GM13977 (cell line): Measurements from ENCODE around the gene SRP72.
"Not testable (repeated sequence)": the region's sequence is repeated elsewhere in the genome, so short reads cannot be mapped to it uniquely, and the experiment has no call there.

Experiments used
- DNase-seq: peaks from one replicate; pipeline ENCODE4 v3.0.0; 2012; ENCODE audit warnings: low spot score
- in situ Hi-C: fragments of 300-500 bp; cut with MboI; formaldehyde crosslinking; loops from one replicate; pipeline ENCODE4 v1.12.0; 2022; ENCODE audit warnings: low sequenced_read_pairs, low pct_unique_long_range_greater_than_20kb, mixed read lengths, inconsistent platforms; ENCODE audit not compliant: unreplicated experiment
- TF ChIP-seq, protein P1 (sequence below): IDR thresholded peaks from 2 replicates; pipeline ENCODE4 v1.5.1; 2012; ENCODE audit warnings: mild to moderate bottlenecking, control low read depth; ENCODE audit not compliant: insufficient read depth; ENCODE audit errors: extremely low read depth, missing control alignments

The SRP72 gene

DNA sequence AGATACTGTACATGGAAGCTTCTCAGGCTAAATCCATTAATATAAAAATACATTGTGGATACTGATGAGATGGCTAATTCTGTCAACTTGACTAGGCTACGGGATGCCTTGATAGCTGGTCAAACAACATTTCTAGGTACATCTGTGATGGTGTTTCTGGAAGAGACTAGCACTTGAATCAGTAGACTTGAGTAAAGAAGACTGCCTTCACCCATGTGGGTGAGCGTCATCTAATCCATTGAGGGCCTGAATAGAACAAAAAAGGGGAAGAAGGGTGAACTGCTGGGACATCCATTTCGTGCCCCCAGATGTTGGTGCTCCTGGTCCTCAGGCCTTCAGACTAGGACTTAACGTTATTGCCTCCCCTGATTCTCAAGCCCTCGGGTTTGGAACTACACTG, 3.7 kb upstream of the SRP72 start:
- TF ChIP-seq, protein P1, sequence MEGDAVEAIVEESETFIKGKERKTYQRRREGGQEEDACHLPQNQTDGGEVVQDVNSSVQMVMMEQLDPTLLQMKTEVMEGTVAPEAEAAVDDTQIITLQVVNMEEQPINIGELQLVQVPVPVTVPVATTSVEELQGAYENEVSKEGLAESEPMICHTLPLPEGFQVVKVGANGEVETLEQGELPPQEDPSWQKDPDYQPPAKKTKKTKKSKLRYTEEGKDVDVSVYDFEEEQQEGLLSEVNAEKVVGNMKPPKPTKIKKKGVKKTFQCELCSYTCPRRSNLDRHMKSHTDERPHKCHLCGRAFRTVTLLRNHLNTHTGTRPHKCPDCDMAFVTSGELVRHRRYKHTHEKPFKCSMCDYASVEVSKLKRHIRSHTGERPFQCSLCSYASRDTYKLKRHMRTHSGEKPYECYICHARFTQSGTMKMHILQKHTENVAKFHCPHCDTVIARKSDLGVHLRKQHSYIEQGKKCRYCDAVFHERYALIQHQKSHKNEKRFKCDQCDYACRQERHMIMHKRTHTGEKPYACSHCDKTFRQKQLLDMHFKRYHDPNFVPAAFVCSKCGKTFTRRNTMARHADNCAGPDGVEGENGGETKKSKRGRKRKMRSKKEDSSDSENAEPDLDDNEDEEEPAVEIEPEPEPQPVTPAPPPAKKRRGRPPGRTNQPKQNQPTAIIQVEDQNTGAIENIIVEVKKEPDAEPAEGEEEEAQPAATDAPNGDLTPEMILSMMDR, result no peak
- in situ Hi-C loops, result no loop called here
- no peak for DNase-seq

DNA sequence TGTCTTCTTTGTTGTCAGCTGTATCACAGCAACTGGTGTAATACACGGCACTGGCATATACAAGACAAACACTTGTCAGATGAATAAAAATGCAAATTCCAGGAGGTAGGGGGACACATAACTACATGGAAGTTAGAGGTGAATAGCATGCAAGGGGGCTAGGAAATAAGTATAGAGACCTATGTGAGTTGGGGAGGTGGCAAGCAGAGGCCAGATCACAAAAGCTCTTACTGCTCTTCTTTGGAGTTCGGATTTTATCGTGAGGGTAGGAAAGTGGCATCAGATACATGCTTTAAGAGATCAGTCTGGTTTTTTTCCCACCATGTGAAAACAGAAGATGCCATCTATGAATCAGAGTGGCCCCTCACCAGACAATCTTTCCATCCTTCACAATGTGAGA, 2.8 kb upstream of the SRP72 start:
- in situ Hi-C loops, result no loop called here
- TF ChIP-seq, protein P1, result no peak
- no peak for DNase-seq

DNA sequence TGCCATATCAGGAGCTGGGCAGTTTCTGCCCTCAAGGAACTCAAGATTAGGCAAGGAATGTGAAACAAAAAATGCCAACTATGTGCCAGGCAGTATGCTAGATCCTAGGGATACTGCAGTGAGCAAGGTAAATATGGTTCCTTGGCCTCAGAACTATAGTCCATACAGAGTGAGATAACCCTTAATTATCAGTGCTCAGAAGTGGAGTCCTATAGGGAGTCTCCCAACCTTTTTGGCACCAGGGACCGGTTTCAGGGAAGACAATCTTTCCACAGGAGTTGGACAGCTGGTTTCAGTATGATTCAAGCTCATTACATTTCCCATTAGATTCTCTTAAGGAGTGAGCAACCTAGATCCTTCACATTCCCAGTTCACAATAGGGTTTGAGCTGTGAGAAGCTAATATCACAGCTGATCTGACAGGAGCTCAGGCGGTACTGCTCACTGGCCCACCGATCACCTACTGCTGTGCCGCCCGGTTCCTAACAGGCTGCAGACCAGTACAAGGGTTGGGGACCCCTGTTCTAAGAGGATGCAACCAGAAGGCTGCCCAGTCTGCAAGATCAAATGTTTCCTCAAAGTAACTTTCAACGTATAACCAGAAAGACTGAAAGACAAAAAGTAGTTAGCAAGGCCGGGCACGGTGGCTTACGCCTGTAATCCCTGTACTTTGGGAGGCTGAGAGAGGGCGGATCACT, 1.7 kb upstream of the SRP72 start:
- no peak for DNase-seq
- TF ChIP-seq, protein P1, result no peak
- in situ Hi-C loops, result no loop called here

DNA sequence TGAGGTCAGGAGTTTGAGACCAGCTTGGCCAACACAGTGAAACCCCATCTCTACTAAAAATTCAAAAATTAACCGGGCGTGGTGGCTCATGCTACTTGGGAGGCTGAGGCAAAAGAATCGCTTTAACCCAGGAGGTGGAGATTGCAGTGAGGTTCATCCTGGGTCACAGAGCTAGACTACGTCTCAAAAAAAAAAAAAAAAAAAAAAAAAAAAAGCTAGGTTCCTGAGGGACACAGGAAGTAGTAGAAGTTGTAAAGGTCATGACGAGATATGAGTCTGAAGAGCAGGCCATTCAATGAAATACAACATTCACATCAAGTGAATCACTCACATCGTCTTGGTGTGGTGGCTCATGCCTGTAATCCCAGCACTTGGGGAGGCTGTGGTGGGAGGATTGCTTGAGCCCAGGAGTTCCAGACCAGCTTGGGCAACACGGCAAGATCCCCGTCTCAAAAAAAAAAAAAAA, 1.1 kb upstream of the SRP72 start:
- peak; percentile 31 for DNase-seq
- in situ Hi-C loops, result not testable (repeated sequence)

DNA sequence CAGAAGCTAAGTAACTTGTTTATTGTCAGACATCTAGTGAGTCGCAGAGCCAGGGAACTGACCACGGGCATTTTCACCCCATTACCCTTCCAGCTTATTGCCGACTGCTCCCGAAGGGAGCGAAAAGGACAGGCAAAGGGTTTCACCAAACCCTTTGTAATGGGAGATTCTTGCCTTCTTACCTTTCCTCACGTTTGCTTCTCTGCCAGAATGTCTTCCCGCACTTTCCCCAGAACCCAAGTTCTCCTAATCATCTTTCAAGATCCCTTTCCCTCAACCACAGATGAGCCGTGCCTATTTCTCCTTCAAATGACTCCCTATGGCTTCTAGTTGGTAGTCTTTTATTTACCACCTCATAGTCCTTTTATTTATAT, 520 bp upstream of the SRP72 start:
- TF ChIP-seq, protein P1, result no peak
- DNase-seq, result no peak
- in situ Hi-C loops, result no loop called here

DNA sequence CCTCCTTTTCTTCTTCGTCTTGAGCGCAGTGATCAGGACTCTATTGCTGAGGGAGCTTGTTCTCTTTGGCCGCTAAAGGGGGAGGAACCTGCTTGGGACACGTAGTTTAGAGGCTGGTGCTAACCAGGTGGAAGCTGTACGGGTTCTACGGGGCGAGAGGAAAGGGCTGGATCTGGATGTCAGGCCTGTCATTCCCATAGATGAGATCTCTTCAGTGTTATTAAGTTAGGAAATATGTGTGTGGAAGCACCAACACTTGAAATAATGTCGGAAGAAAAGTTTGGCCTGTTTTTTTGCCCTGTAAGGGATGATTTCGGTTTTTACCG, 643 bp downstream of the SRP72 start:
- TF ChIP-seq, protein P1, result no peak
- in situ Hi-C loops, result no loop called here
- DNase-seq, result no peak

DNA sequence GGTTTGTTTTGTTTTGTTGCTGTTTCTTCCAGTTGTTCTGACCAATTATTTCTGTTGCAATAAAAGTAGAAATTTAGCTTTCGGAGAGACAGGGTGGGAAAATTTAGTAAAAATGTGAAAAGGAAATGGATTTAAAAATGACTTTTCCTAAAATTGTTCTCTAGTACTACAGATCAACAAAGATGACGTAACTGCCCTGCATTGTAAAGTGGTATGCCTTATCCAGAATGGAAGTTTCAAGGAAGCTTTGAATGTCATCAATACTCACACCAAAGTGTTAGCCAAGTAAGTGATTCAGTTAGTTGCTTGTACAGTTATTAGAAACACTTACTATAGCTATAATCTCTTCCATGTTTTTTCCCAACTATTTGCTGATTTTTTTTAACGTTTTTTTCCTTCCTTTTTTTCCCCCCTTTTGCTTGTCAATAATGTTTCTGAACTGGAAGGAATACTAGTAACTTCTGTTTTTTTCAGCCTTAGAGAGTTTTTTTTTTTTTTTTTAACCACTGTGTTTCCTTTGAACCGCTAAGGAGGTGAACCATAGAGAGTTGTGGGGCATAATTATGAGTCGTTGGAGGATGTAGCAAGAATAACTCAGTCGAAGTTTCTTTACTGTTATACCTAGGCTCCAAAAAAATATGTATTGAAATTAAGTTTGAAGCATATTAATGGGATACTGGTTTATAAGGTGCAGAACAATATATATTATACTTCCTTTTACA, 2.2 kb downstream of the SRP72 start:
- TF ChIP-seq, protein P1, result no peak
- DNase-seq, result no peak
- in situ Hi-C loops, result no loop called here
